ENCODE results near the gene SPATS1. TPM values are rescaled to one million over a fixed set of nuclear protein-coding genes. Genes with fewer than 3 reads are reported as not detected.
"Not testable (repeated sequence)": the region's sequence is repeated elsewhere in the genome, so short reads cannot be mapped to it uniquely, and the experiment has no call there.

The SPATS1 gene
- total and polyA plus RNA-seq, 2 donors (not counting 1 experiment from before 2014, with no cell fraction given) = not detected

DNA sequence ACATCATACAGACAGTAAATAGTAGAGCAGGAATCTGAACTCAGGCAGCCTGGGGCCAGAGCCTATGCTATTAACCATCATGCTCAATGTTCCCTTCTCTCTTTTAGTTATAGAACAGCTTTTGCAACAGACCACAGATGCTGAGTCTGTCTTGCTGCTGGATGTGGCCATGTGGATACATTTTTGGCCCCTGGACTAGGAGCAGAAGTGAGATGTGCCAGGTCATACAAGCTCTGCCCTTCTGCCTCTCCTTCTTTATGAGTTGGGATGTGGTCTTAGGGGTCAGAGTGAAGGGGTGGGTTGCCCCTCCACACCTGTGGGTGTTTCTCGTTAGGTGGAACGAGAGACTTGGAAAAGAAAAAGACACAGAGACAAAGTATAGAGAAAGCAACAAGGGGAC, 14.7 kb upstream of the SPATS1 start:
- Mint-ChIP-seq H3K27me3 (peaks cover 36% of the 10 kb centered on the region), H3K4me3 (no peak overlapping the region), H3K4me1 (no peaks in the 10 kb centered on the region), H3K27ac (no peak overlapping the region), H3K9me3 (ENCODE audit: insufficient read depth) (no peaks in the 10 kb centered on the region)
- intact Hi-C loops (cut with micrococcal nuclease) = no loop called here
- no peak overlapping the region for H3K27ac ChIP-seq (ENCODE audit: low read length in 2 of 2)
- DNase-seq (no peak), ATAC-seq (ENCODE audit: low read depth) (no peak)
- no peaks in the 10 kb centered on the region for H3K36me3 ChIP-seq (replicated peaks in 1 of 2; ENCODE audit: control extremely low read depth in 1 of 2, control insufficient read depth in 1 of 2, extremely low read depth in 1 of 2, insufficient read depth in 2 of 2, low read length in 1 of 2)
- no peaks in the 10 kb centered on the region for H3K9me3 ChIP-seq (ENCODE audit: control extremely low read depth in 1 of 3, control insufficient read depth in 2 of 3, insufficient read depth in 1 of 3, low read length in 2 of 3)
- ChIA-PET CTCF (interaction anchor here (0.7 to 1.5 kb wide), 2 partner anchors 11 to 15 kb away, joined by 3 read pairs; partner anchors contain the start of gene AARS2), POLR2A (no interaction called here)
- no peaks in the 10 kb centered on the region for H3K79me2 ChIP-seq (ENCODE audit: control insufficient read depth, insufficient read depth, low read length)
- H3K4me2 ChIP-seq (replicated peaks; ENCODE audit: low read depth, low read length, poor library complexity, severe bottlenecking) = no peak overlapping the region
- no peak overlapping the region for H3K4me3 ChIP-seq (ENCODE audit: control extremely low read depth in 1 of 5, extremely low read depth in 1 of 5, insufficient read depth in 1 of 5, low read depth in 2 of 5, low read length in 4 of 5)
- no peaks in the 10 kb centered on the region for H4K20me1 ChIP-seq (ENCODE audit: control insufficient read depth, insufficient read depth, low read length, poor library complexity, severe bottlenecking)
- 73% methylated on average over 2 of the region's 2 CpGs for WGBS (ENCODE audit: insufficient coverage)
- no peak overlapping the region for H2AFZ ChIP-seq (ENCODE audit: insufficient read depth, low read depth, low read length, poor library complexity, severe bottlenecking)
- no peak overlapping the region for H3K9ac ChIP-seq (ENCODE audit: low read length)
- no peaks in the 10 kb centered on the region for H3K4me1 ChIP-seq (ENCODE audit: control insufficient read depth in 2 of 2, insufficient read depth in 2 of 2, low read length in 2 of 2)
- H3K27me3 ChIP-seq (replicated peaks in 1 of 4; ENCODE audit: control extremely low read depth in 1 of 4, control insufficient read depth in 3 of 4, insufficient read depth in 4 of 4, low read length in 3 of 4) = peaks cover 0 to 6% (median 2%) of the 10 kb centered on the region in 4 experiments
- TF ChIP-seq, protein P1, sequence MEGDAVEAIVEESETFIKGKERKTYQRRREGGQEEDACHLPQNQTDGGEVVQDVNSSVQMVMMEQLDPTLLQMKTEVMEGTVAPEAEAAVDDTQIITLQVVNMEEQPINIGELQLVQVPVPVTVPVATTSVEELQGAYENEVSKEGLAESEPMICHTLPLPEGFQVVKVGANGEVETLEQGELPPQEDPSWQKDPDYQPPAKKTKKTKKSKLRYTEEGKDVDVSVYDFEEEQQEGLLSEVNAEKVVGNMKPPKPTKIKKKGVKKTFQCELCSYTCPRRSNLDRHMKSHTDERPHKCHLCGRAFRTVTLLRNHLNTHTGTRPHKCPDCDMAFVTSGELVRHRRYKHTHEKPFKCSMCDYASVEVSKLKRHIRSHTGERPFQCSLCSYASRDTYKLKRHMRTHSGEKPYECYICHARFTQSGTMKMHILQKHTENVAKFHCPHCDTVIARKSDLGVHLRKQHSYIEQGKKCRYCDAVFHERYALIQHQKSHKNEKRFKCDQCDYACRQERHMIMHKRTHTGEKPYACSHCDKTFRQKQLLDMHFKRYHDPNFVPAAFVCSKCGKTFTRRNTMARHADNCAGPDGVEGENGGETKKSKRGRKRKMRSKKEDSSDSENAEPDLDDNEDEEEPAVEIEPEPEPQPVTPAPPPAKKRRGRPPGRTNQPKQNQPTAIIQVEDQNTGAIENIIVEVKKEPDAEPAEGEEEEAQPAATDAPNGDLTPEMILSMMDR (IDR thresholded peaks at IDR 0.05) = no peak
- TF ChIP-seq EZH2 (IDR thresholded peaks at IDR 0.05; ENCODE audit: borderline replicate concordance, insufficient read depth, low read depth, low read length, poor library complexity, severe bottlenecking) = no peak

DNA sequence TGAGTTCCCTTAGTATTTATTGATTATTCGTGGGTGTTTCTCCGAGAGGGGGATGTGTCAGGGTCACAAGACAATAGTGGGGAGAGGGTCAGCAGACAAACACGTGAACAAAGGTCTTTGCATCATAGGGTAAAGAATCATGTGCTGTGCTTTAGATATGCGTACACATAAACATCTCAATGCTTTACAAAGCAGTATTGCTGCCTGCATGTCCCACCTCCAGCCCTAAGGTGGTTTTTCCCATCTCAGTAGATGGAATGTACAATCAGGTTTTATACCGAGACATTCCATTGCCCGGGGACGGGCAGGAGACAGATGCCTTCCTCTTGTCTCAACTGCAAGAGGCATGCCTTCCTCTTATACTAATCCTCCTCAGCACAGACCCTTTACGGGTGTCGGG, 14.2 kb upstream of the SPATS1 start:
- intact Hi-C loops (cut with micrococcal nuclease); H3K4me1 ChIP-seq (ENCODE audit: control insufficient read depth in 2 of 2, insufficient read depth in 2 of 2, low read length in 2 of 2); H4K20me1 ChIP-seq (ENCODE audit: control insufficient read depth, insufficient read depth, low read length, poor library complexity, severe bottlenecking); H3K27ac ChIP-seq (ENCODE audit: low read length in 2 of 2); DNase-seq; H3K4me1 Mint-ChIP-seq; POLR2A ChIA-PET; H3K9me3 Mint-ChIP-seq (ENCODE audit: insufficient read depth); H3K9ac ChIP-seq (ENCODE audit: low read length); H3K79me2 ChIP-seq (ENCODE audit: control insufficient read depth, insufficient read depth, low read length); H2AFZ ChIP-seq (ENCODE audit: insufficient read depth, low read depth, low read length, poor library complexity, severe bottlenecking); ATAC-seq (ENCODE audit: low read depth); H3K4me3 Mint-ChIP-seq; H3K4me2 ChIP-seq (replicated peaks; ENCODE audit: low read depth, low read length, poor library complexity, severe bottlenecking); H3K36me3 ChIP-seq (replicated peaks in 1 of 2; ENCODE audit: control extremely low read depth in 1 of 2, control insufficient read depth in 1 of 2, extremely low read depth in 1 of 2, insufficient read depth in 2 of 2, low read length in 1 of 2); H3K27ac Mint-ChIP-seq; H3K27me3 ChIP-seq (replicated peaks in 1 of 4; ENCODE audit: control extremely low read depth in 1 of 4, control insufficient read depth in 3 of 4, insufficient read depth in 4 of 4, low read length in 3 of 4); H3K4me3 ChIP-seq (ENCODE audit: control extremely low read depth in 1 of 5, extremely low read depth in 1 of 5, insufficient read depth in 1 of 5, low read depth in 2 of 5, low read length in 4 of 5); H3K9me3 ChIP-seq (ENCODE audit: control extremely low read depth in 1 of 3, control insufficient read depth in 2 of 3, insufficient read depth in 1 of 3, low read length in 2 of 3): not testable (repeated sequence)
- H3K27me3 Mint-ChIP-seq = peaks cover 39% of the 10 kb centered on the region
- CTCF ChIA-PET = interaction anchor here (1.5 kb wide), 1 partner anchor 15 kb away, joined by 3 read pairs; the partner anchor contains the start of gene AARS2
- WGBS (ENCODE audit: insufficient coverage) = no CpG with 5 or more reads among the region's 9 CpGs
